CD14-positive monocyte (primary cell): ENCODE results near the gene PPFIA1. TPM values are rescaled to one million over a fixed set of nuclear protein-coding genes. Genes with fewer than 3 reads are reported as not detected.

Experiments used
- DNase-seq, 3 donors: peaks; one replicate each; pipeline ENCODE4 v3.0.0-alpha.2; 2011 to 2022
- H2AFZ ChIP-seq: 2 replicates; pipeline ENCODE4 v1.6.0; 2012; ENCODE audit warnings: mild to moderate bottlenecking, low read depth, low read length, inconsistent platforms; ENCODE audit not compliant: insufficient read depth, poor library complexity, severe bottlenecking
- H3K27ac ChIP-seq, 2 donors: 1 replicate in 1 of 2; 2 replicates in 1 of 2; pipeline ENCODE4 v1.5.1; 2012 to 2013; ENCODE audit warnings: low read length in 2 of 2, control low read depth in 1 of 2, inconsistent platforms in 1 of 2, low read depth in 1 of 2, mild to moderate bottlenecking in 1 of 2
- H3K27me3 ChIP-seq, 2 donors: one replicate each; pipeline versions ENCODE4 v1.6.0 to v1.6.1; 2011 to 2013; ENCODE audit warnings: low read length in 2 of 2; ENCODE audit not compliant: control insufficient read depth in 2 of 2, insufficient read depth in 2 of 2
- H3K36me3 ChIP-seq, 2 donors: replicated peaks in 1 of 2; 1 replicate in 1 of 2; 2 replicates in 1 of 2; pipeline versions ENCODE4 v1.5.1 to v1.6.1; 2012 to 2013; ENCODE audit warnings: low read length in 2 of 2, control low read depth in 1 of 2, inconsistent platforms in 1 of 2, mild to moderate bottlenecking in 1 of 2; ENCODE audit not compliant: insufficient read depth in 2 of 2, control insufficient read depth in 1 of 2
- H3K4me1 ChIP-seq, 2 donors: 1 replicate in 1 of 2; 2 replicates in 1 of 2; pipeline versions ENCODE4 v1.5.1 to v1.6.1; 2012 to 2013; ENCODE audit warnings: low read length in 2 of 2, control low read depth in 1 of 2, inconsistent platforms in 1 of 2, mild to moderate bottlenecking in 1 of 2, moderate library complexity in 1 of 2; ENCODE audit not compliant: insufficient read depth in 2 of 2, control insufficient read depth in 1 of 2
- H3K4me2 ChIP-seq: replicated peaks from 2 replicates; pipeline ENCODE3; 2012; ENCODE audit warnings: low read length, moderate library complexity, mild to moderate bottlenecking; ENCODE audit not compliant: poor library complexity, severe bottlenecking; ENCODE audit errors: extremely low read depth
- H3K4me3 ChIP-seq, 3 experiments: fragments of 200-600 bp in 1 of 3; sonication (generic) in 1 of 3; replicated peaks in 1 of 3; 1 replicate in 2 of 3; 2 replicates in 1 of 3; pipeline ENCODE4 v1.5.1; 2011 to 2013; ENCODE audit warnings: low read length in 3 of 3, mild to moderate bottlenecking in 3 of 3, control low read depth in 2 of 3, low read depth in 2 of 3, inconsistent platforms in 1 of 3, moderate library complexity in 1 of 3
- H3K79me2 ChIP-seq: 2 replicates; pipeline ENCODE4 v1.6.0; 2012; ENCODE audit warnings: mild to moderate bottlenecking, control low read depth, inconsistent platforms, low read length, moderate library complexity; ENCODE audit not compliant: insufficient read depth
- H3K9ac ChIP-seq: 2 replicates; pipeline ENCODE4 v1.6.0; 2017; ENCODE audit warnings: low read length, mild to moderate bottlenecking; ENCODE audit not compliant: insufficient read depth, poor library complexity, severe bottlenecking
- H3K9me3 ChIP-seq, 2 donors: replicated peaks in 1 of 2; 1 replicate in 1 of 2; 2 replicates in 1 of 2; pipeline versions ENCODE4 v1.5.1 to v1.6.1; 2012 to 2013; ENCODE audit warnings: low read length in 2 of 2, control low read depth in 1 of 2; ENCODE audit not compliant: control insufficient read depth in 1 of 2, insufficient read depth in 1 of 2
- H4K20me1 ChIP-seq: 2 replicates; pipeline ENCODE4 v1.6.0; 2012; ENCODE audit warnings: mild to moderate bottlenecking, low read length, control low read depth, moderate library complexity; ENCODE audit not compliant: insufficient read depth
- H3K27ac Mint-ChIP-seq, 7 donors: one replicate each; pipeline ENCODE4 v1.8.0; 2020; ENCODE audit warnings: mild to moderate bottlenecking in 7 of 7, mixed read lengths in 7 of 7, moderate library complexity in 6 of 7, inconsistent platforms in 2 of 7
- H3K27me3 Mint-ChIP-seq, 3 donors: one replicate each; pipeline ENCODE4 v1.8.0; 2021 to 2022; ENCODE audit warnings: low read depth in 3 of 3, mild to moderate bottlenecking in 3 of 3, mixed read lengths in 3 of 3, moderate library complexity in 3 of 3, inconsistent platforms in 1 of 3
- H3K36me3 Mint-ChIP-seq, 2 donors: one replicate each; pipeline ENCODE4 v1.8.0; 2020; ENCODE audit warnings: mixed read lengths in 2 of 2, inconsistent platforms in 1 of 2, mild to moderate bottlenecking in 1 of 2
- H3K4me1 Mint-ChIP-seq: one replicate; pipeline ENCODE4 v1.8.0; 2020; ENCODE audit warnings: mild to moderate bottlenecking, mixed read lengths
- H3K4me3 Mint-ChIP-seq, 2 donors: one replicate each; pipeline ENCODE4 v1.8.0; 2020; ENCODE audit warnings: mild to moderate bottlenecking in 2 of 2, mixed read lengths in 2 of 2, moderate library complexity in 1 of 2
- H3K9me3 Mint-ChIP-seq, 7 donors: one replicate each; pipeline ENCODE4 v1.8.0; 2020 to 2022; ENCODE audit warnings: mixed read lengths in 7 of 7, mild to moderate bottlenecking in 6 of 7, moderate library complexity in 6 of 7, inconsistent platforms in 2 of 7
- CTCF ChIP-seq: fragments of 200-600 bp; IDR thresholded peaks from one replicate; pipeline ENCODE4 v1.8.0; 2022; ENCODE audit warnings: antibody characterized with exemption, mild to moderate bottlenecking
- WGBS: methylation state at CpG from one replicate; pipeline ENCODE4 v1.1.5; 2013; ENCODE audit warnings: missing lambda C conversion rate; ENCODE audit not compliant: insufficient coverage; 5-methylcytosine and 5-hydroxymethylcytosine counted together
- intact Hi-C, 2 donors: fragments of 100-400 bp; cut with micrococcal nuclease; formaldehyde crosslinking; loops; one replicate each; pipeline versions ENCODE4 v1.15.0 to v1.15.1; 2023
- polyA plus RNA-seq, 3 donors: library from polyadenylated mRNA; depleted of rRNA in 1 of 3; unstranded in 2 of 3; stranded (reverse) in 1 of 3; fragments of 300-500 nt in 2 of 3; fragments of >200 nt in 1 of 3; fragmentation: Illumina TruSeq in 2 of 3; gene quantifications; 1 replicate in 2 of 3; 2 replicates in 1 of 3; pipeline ENCODE4 v1.2.3, GENCODE V29; 2012 to 2021

The PPFIA1 gene
- polyA plus RNA-seq, 3 donors, result 7.5 to 65.7 (median 15.5) TPM

- intact Hi-C loops, result no loop called here
- H4K20me1 ChIP-seq, result peaks cover 91% of the 10 kb centered on the region
- no peak overlapping the region for H3K27ac ChIP-seq
- no peaks in the 10 kb centered on the region for H3K9me3 ChIP-seq
- no peaks in the 10 kb centered on the region for H3K9me3 Mint-ChIP-seq
- H3K79me2 ChIP-seq, result peaks cover 56% of the 10 kb centered on the region
- H3K27me3 ChIP-seq, result no peaks in the 10 kb centered on the region
- peaks cover 58 to 69% of the 10 kb centered on the region in 2 donors for H3K36me3 Mint-ChIP-seq
- no peaks in the 10 kb centered on the region for H3K4me1 Mint-ChIP-seq
- no peak overlapping the region for H3K27ac Mint-ChIP-seq
- DNase-seq, result no peak
- H3K36me3 ChIP-seq, result peaks cover 28 to 91% of the 10 kb centered on the region in 2 donors
- H3K27me3 Mint-ChIP-seq, result peaks cover 0 to 1% (median 1%) of the 10 kb centered on the region in 3 donors
- H2AFZ ChIP-seq, result no peak overlapping the region
- no peak overlapping the region for H3K4me3 ChIP-seq
- WGBS, result no CpG with 5 or more reads among the region's 2 CpGs
- H3K4me1 ChIP-seq, result no peaks in the 10 kb centered on the region
- no peak overlapping the region for H3K9ac ChIP-seq
- TF ChIP-seq CTCF, result no peak
- no peak overlapping the region for H3K4me3 Mint-ChIP-seq
- no peak overlapping the region for H3K4me2 ChIP-seq
Measured at GRCh38 chr11:70301191-70301590, 30.7 kb downstream of the PPFIA1 start.

DNA sequence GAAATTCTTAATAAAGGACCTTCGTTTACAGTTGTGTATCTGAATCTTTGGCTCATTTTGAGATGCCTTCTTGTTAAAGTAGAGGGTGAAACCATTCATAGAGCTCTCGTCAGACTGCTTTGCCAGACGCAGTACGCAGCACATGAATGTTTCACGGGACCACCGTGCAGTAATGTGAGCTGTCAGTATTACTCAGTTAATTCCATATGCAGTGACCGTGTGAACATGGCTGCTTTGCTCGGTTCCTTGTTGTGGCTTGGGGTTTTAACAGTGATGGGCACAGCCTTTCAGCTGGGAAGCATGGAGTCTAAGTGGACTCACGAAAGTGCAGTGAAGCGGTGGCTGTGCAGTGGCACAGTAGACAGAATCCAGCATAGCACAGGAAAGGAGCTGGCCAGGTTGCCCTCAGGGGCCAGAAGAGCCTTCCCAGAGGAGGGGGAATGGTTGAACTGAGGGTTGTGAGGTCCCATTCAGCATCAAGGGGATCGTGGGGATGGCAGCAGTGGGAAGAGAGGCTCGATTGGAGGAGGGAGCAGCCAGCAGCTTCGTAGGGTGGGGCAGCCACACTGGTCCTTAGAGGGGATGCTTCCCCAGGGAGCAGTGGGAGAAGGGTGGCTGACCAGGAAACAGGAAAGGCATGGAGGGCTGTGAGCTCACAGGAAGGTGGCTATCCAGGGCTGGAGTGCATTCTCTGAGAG, 31.4 kb downstream of the PPFIA1 start:
- H4K20me1 ChIP-seq, result peaks cover 88% of the 10 kb centered on the region
- Mint-ChIP-seq H3K36me3 (peaks cover 63 to 67% of the 10 kb centered on the region in 2 donors), H3K4me1 (peaks cover 2% of the 10 kb centered on the region), H3K27ac (peak overlapping the region in 4 of 7 donors; percentile 4 to 81 (median 46)), H3K9me3 (no peaks in the 10 kb centered on the region), H3K27me3 (peaks cover 0 to 1% (median 1%) of the 10 kb centered on the region in 3 donors), H3K4me3 (no peak overlapping the region)
- H3K4me2 ChIP-seq, result no peak overlapping the region
- H3K9ac ChIP-seq, result no peak overlapping the region
- no peak overlapping the region for H3K27ac ChIP-seq
- WGBS, result 96% methylated on average over 12 of the region's 13 CpGs
- peaks cover 28 to 94% of the 10 kb centered on the region in 2 donors for H3K36me3 ChIP-seq
- no peaks in the 10 kb centered on the region for H3K9me3 ChIP-seq
- no peaks in the 10 kb centered on the region for H3K4me1 ChIP-seq
- no peak for DNase-seq
- H2AFZ ChIP-seq, result no peak overlapping the region
- H3K4me3 ChIP-seq, result no peak overlapping the region
- no peaks in the 10 kb centered on the region for H3K27me3 ChIP-seq
- no peak for TF ChIP-seq CTCF
- H3K79me2 ChIP-seq, result peaks cover 56% of the 10 kb centered on the region
- intact Hi-C loops, result no loop called here
